LNCaP clone FGC (cell line): ENCODE results near the gene MSLN.
A peak's percentile ranks its signal among the peaks of the same experiment; 100 is the strongest.
"Not testable (repeated sequence)": the region's sequence is repeated elsewhere in the genome, so short reads cannot be mapped to it uniquely, and the experiment has no call there.

ENCODE experiments used
- DNase-seq: peaks from one replicate; pipeline ENCODE4 v3.0.0-alpha.2; 2011; ENCODE audit warnings: low read depth
- H3K4me3 ChIP-seq: 2 replicates; pipeline ENCODE4 v1.5.1; 2011; ENCODE audit warnings: mild to moderate bottlenecking, low read depth, low read length, control low read depth
- CTCF ChIP-seq: IDR thresholded peaks from 2 replicates; pipeline ENCODE4 v1.5.1; 2012; ENCODE audit warnings: mild to moderate bottlenecking; ENCODE audit not compliant: control insufficient read depth, insufficient read depth; ENCODE audit errors: extremely low read depth

Gene MSLN

GRCh38 chr16:760545-761343 lies at the start of gene MSLN:
Gene MSLN, plus strand, starts transcription at chr16:760734. Its CDS starts 1,947 bp downstream, at chr16:762681.
- no peak for TF ChIP-seq CTCF
- no peak for DNase-seq
- H3K4me3 ChIP-seq, result no peak within 1 kb of the TSS

GRCh38 chr16:711084-711483 lies 49.5 kb upstream of the MSLN start:
- no peak overlapping the region for H3K4me3 ChIP-seq
- TF ChIP-seq CTCF, result no peak
- no peak for DNase-seq

GRCh38 chr16:711548-712320 lies 48.8 kb upstream of the MSLN start:
- TF ChIP-seq CTCF, result peak; percentile 84
- DNase-seq, result no peak
- H3K4me3 ChIP-seq, result no peak overlapping the region

GRCh38 chr16:712740-713250 lies 47.7 kb upstream of the MSLN start:
- not testable (repeated sequence) for DNase-seq, H3K4me3 ChIP-seq
- peak; percentile 43 for TF ChIP-seq CTCF

- peak overlapping the region; percentile 42; the same call in 1 of the 2 replicates for H3K4me3 ChIP-seq
- DNase-seq, result no peak
- no peak for TF ChIP-seq CTCF
Measured at GRCh38 chr16:714079-714478, 46.5 kb upstream of the MSLN start.

- no peak for TF ChIP-seq CTCF
- H3K4me3 ChIP-seq, result peak within 1 kb of the TSS; percentile 69
- DNase-seq, result no peak
Measured at GRCh38 chr16:714558-715476, 45.7 kb upstream of the MSLN start, which contains the start of gene METRN. Gene METRN, plus strand, starts transcription at chr16:715118. Its CDS starts 172 bp downstream, at chr16:715290.
